WTC11 (cell line): ENCODE measurements around the gene HBB. TPM values are rescaled to one million over a fixed set of nuclear protein-coding genes. Genes with fewer than 3 reads are reported as not detected.

Experiments used
- ATAC-seq: fragments of 200-7000 bp; cut with Tn5 transposase; 2 replicates; pipeline ENCODE4 v1.10.0; 2021; ENCODE audit warnings: mild to moderate bottlenecking, moderate library complexity
- CTCF ChIA-PET: fragments of 300-600 bp; sonication (Branson Sonifier 250); formaldehyde crosslinking; loops from one replicate; lab custom pipeline; 2021; ENCODE audit warnings: antibody characterized with exemption; lab: Charles Lee
- POLR2A ChIA-PET: fragments of 350-600 bp; sonication (Branson Sonifier 250); formaldehyde crosslinking; loops from one replicate; lab custom pipeline; 2021; ENCODE audit warnings: antibody characterized with exemption; lab: Charles Lee
- DNase-seq: peaks from one replicate; pipeline ENCODE4 v3.0.0; 2021; ENCODE audit warnings: low spot score
- H3K27ac Mint-ChIP-seq: 2 replicates; pipeline ENCODE4 v1.8.0; 2021; ENCODE audit warnings: mixed read lengths
- H3K27me3 Mint-ChIP-seq: 2 replicates; pipeline ENCODE4 v1.8.0; 2021; ENCODE audit warnings: low read depth, mild to moderate bottlenecking, moderate library complexity, mixed read lengths
- H3K36me3 Mint-ChIP-seq: 2 replicates; pipeline ENCODE4 v1.8.0; 2021; ENCODE audit warnings: mixed read lengths
- H3K4me1 Mint-ChIP-seq: 2 replicates; pipeline ENCODE4 v1.8.0; 2022; ENCODE audit warnings: mixed read lengths
- H3K4me3 Mint-ChIP-seq: 2 replicates; pipeline ENCODE4 v1.8.0; 2021; ENCODE audit warnings: mild to moderate bottlenecking, moderate library complexity, mixed read lengths
- H3K9me3 Mint-ChIP-seq: 2 replicates; pipeline ENCODE4 v1.8.0; 2021; ENCODE audit warnings: mixed read lengths
- FOXK1 ChIP-seq: sonication (generic); formaldehyde crosslinking; IDR thresholded peaks from 2 replicates; pipeline ENCODE4 v1.8.0; 2022; ENCODE audit warnings: mild to moderate bottlenecking, moderate library complexity, missing genetic modification reagents
- GABPB1 ChIP-seq: sonication (generic); formaldehyde crosslinking; IDR thresholded peaks from 2 replicates; pipeline ENCODE4 v1.8.1; 2023; ENCODE audit warnings: mild to moderate bottlenecking, missing genetic modification reagents
- IRF2 ChIP-seq: sonication (generic); formaldehyde crosslinking; IDR thresholded peaks from 2 replicates; pipeline ENCODE4 v1.8.0; 2022; ENCODE audit warnings: low read depth, missing genetic modification reagents, borderline replicate concordance
- NR2C2 ChIP-seq: sonication (generic); formaldehyde crosslinking; IDR thresholded peaks from 2 replicates; pipeline ENCODE4 v1.8.0; 2022; ENCODE audit warnings: mild to moderate bottlenecking, missing genetic modification reagents
- TEAD1 ChIP-seq: sonication (generic); formaldehyde crosslinking; IDR thresholded peaks from 2 replicates; pipeline ENCODE4 v1.8.0; 2022; ENCODE audit warnings: mild to moderate bottlenecking, missing genetic modification reagents
- ZNF232 ChIP-seq: sonication (generic); formaldehyde crosslinking; IDR thresholded peaks from 2 replicates; pipeline ENCODE4 v1.8.0; 2022; ENCODE audit warnings: mild to moderate bottlenecking, missing genetic modification reagents
- ZNF671 ChIP-seq: fragments of 250-450 bp; sonication (Bioruptor Pico); IDR thresholded peaks from 2 replicates; pipeline ENCODE4 v1.8.0; 2021; ENCODE audit warnings: mild to moderate bottlenecking
- total RNA-seq: library from RNA; stranded (reverse); gene quantifications from 3 replicates; pipeline ENCODE4 v1.2.3, GENCODE V29; 2021
- TF ChIP-seq, protein P1 (sequence below): sonication (generic); formaldehyde crosslinking; IDR thresholded peaks from 2 replicates; pipeline ENCODE4 v1.8.0; 2022; ENCODE audit warnings: missing genetic modification reagents
- TF ChIP-seq, protein P2 (sequence below): sonication (generic); formaldehyde crosslinking; IDR thresholded peaks from 2 replicates; pipeline ENCODE4 v1.8.0; 2022; ENCODE audit warnings: mild to moderate bottlenecking, missing genetic modification reagents
- TF ChIP-seq, protein P3 (sequence below): sonication (generic); formaldehyde crosslinking; IDR thresholded peaks from 2 replicates; pipeline ENCODE4 v1.8.1; 2023; ENCODE audit warnings: mild to moderate bottlenecking, moderate library complexity, missing genetic modification reagents
- TF ChIP-seq, protein P4 (sequence below): fragments of 250-450 bp; sonication (Bioruptor Pico); IDR thresholded peaks from 2 replicates; pipeline ENCODE4 v1.9.0; 2021; ENCODE audit warnings: mild to moderate bottlenecking
- TF ChIP-seq, protein P5 (sequence below): fragments of 200-600 bp; IDR thresholded peaks from 2 replicates; pipeline ENCODE4 v1.8.0; 2022; ENCODE audit warnings: antibody characterized with exemption
- TF ChIP-seq, protein P6 (sequence below): sonication (generic); formaldehyde crosslinking; conservative IDR thresholded peaks from 2 replicates; pipeline ENCODE4 v1.8.1; 2023; ENCODE audit warnings: mild to moderate bottlenecking, low read depth, missing genetic modification reagents, moderate library complexity
- TF ChIP-seq, protein P7 (sequence below): sonication (generic); formaldehyde crosslinking; IDR thresholded peaks from 2 replicates; pipeline ENCODE4 v1.8.1; 2023; ENCODE audit warnings: mild to moderate bottlenecking, missing genetic modification reagents, borderline replicate concordance
- TF ChIP-seq, protein P8 (sequence below): fragments of 250-450 bp; sonication (Bioruptor Pico); IDR thresholded peaks from 2 replicates; pipeline ENCODE4 v1.9.0; 2021; ENCODE audit warnings: moderate library complexity, mild to moderate bottlenecking, inconsistent platforms, borderline replicate concordance

The HBB gene
- total RNA-seq, 1 experiment from 2014 or later, result not detected

DNA sequence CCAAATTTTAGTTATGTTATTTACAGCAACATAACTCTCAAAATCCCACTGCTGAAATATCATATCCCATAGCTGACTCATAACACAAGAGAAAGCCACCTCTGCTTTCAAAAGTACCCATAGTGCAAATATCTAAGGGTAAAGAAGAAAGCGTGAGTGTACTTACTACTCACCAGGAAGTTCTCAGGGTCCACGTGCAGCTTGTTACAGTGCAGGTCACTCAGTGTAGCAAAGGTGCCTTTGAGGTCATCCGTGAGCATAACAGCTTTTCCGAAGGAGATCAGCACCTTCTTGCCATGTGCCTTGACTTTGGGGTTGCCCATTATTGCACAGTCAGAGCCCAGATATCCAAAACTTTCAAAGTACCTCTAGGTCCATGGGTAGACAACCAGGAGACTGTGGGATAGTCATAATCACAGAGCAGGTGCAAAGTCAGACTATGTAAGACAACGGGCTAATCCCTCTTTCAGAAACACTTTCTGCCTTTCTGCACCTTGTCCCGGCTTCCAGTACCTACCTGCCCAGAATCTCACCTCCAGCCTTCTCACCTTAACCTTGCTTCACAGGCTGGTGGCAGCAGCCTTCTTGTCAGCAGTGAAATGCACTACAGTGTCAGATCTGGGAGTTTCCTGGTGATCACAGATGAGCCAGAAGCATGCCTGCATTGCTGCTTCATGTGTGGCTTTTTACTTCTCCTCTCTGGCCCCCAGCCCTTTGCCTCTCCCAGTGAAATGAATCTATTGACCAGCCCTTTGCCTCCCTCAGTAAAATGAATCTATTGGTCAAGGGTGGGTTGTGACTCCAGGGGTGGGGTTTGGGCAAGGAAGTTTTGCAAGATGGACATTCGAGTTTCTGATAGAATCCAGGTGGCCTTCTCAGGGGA, 16.3 kb upstream of the HBB start (continued):
- TF ChIP-seq, protein P1, sequence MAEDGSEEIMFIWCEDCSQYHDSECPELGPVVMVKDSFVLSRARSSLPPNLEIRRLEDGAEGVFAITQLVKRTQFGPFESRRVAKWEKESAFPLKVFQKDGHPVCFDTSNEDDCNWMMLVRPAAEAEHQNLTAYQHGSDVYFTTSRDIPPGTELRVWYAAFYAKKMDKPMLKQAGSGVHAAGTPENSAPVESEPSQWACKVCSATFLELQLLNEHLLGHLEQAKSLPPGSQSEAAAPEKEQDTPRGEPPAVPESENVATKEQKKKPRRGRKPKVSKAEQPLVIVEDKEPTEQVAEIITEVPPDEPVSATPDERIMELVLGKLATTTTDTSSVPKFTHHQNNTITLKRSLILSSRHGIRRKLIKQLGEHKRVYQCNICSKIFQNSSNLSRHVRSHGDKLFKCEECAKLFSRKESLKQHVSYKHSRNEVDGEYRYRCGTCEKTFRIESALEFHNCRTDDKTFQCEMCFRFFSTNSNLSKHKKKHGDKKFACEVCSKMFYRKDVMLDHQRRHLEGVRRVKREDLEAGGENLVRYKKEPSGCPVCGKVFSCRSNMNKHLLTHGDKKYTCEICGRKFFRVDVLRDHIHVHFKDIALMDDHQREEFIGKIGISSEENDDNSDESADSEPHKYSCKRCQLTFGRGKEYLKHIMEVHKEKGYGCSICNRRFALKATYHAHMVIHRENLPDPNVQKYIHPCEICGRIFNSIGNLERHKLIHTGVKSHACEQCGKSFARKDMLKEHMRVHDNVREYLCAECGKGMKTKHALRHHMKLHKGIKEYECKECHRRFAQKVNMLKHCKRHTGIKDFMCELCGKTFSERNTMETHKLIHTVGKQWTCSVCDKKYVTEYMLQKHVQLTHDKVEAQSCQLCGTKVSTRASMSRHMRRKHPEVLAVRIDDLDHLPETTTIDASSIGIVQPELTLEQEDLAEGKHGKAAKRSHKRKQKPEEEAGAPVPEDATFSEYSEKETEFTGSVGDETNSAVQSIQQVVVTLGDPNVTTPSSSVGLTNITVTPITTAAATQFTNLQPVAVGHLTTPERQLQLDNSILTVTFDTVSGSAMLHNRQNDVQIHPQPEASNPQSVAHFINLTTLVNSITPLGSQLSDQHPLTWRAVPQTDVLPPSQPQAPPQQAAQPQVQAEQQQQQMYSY (CRISPR knock-in tag), result no peak
- TF ChIP-seq IRF2 (CRISPR knock-in tag) (no peak), GABPB1 (CRISPR knock-in tag) (no peak), ZNF232 (CRISPR knock-in tag) (no peak), ZNF671 (CRISPR knock-in tag) (no peak), NR2C2 (CRISPR knock-in tag) (no peak), FOXK1 (CRISPR knock-in tag) (no peak), TEAD1 (CRISPR knock-in tag) (no peak)
- TF ChIP-seq, protein P2, sequence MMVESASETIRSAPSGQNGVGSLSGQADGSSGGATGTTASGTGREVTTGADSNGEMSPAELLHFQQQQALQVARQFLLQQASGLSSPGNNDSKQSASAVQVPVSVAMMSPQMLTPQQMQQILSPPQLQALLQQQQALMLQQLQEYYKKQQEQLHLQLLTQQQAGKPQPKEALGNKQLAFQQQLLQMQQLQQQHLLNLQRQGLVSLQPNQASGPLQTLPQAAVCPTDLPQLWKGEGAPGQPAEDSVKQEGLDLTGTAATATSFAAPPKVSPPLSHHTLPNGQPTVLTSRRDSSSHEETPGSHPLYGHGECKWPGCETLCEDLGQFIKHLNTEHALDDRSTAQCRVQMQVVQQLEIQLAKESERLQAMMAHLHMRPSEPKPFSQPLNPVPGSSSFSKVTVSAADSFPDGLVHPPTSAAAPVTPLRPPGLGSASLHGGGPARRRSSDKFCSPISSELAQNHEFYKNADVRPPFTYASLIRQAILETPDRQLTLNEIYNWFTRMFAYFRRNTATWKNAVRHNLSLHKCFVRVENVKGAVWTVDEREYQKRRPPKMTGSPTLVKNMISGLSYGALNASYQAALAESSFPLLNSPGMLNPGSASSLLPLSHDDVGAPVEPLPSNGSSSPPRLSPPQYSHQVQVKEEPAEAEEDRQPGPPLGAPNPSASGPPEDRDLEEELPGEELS, result no peak
- TF ChIP-seq, protein P3, sequence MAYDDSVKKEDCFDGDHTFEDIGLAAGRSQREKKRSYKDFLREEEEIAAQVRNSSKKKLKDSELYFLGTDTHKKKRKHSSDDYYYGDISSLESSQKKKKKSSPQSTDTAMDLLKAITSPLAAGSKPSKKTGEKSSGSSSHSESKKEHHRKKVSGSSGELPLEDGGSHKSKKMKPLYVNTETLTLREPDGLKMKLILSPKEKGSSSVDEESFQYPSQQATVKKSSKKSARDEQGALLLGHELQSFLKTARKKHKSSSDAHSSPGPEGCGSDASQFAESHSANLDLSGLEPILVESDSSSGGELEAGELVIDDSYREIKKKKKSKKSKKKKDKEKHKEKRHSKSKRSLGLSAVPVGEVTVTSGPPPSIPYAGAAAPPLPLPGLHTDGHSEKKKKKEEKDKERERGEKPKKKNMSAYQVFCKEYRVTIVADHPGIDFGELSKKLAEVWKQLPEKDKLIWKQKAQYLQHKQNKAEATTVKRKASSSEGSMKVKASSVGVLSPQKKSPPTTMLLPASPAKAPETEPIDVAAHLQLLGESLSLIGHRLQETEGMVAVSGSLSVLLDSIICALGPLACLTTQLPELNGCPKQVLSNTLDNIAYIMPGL (CRISPR knock-in tag), result no peak
- TF ChIP-seq, protein P4, sequence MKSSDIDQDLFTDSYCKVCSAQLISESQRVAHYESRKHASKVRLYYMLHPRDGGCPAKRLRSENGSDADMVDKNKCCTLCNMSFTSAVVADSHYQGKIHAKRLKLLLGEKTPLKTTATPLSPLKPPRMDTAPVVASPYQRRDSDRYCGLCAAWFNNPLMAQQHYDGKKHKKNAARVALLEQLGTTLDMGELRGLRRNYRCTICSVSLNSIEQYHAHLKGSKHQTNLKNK, result no peak
- TF ChIP-seq, protein P5, sequence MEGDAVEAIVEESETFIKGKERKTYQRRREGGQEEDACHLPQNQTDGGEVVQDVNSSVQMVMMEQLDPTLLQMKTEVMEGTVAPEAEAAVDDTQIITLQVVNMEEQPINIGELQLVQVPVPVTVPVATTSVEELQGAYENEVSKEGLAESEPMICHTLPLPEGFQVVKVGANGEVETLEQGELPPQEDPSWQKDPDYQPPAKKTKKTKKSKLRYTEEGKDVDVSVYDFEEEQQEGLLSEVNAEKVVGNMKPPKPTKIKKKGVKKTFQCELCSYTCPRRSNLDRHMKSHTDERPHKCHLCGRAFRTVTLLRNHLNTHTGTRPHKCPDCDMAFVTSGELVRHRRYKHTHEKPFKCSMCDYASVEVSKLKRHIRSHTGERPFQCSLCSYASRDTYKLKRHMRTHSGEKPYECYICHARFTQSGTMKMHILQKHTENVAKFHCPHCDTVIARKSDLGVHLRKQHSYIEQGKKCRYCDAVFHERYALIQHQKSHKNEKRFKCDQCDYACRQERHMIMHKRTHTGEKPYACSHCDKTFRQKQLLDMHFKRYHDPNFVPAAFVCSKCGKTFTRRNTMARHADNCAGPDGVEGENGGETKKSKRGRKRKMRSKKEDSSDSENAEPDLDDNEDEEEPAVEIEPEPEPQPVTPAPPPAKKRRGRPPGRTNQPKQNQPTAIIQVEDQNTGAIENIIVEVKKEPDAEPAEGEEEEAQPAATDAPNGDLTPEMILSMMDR, result no peak
- TF ChIP-seq, all 79 proteins: peak for 0

DNA sequence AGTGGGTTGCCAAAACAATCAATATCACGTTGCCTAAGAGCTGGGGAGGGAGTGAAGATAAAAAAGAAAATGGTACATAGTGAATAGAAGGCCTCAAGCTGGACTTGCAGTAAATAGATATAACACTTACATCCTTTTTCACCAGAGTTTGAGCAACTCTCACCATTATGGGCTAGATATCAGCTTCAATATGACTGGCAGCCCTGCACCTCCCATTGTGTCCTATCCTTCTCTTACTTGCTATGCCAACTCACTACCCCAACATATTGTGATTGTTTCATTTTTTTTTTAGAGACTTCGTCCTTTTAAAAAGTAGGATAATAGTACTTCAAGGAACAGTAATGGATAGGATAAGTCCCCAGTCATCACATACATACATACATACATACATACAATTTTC, 15.3 kb upstream of the HBB start:
- Mint-ChIP-seq H3K4me1 (no peaks in the 10 kb centered on the region), H3K36me3 (no peaks in the 10 kb centered on the region), H3K27ac (no peak overlapping the region), H3K4me3 (no peak overlapping the region), H3K9me3 (no peaks in the 10 kb centered on the region), H3K27me3 (no peaks in the 10 kb centered on the region; the same call in 1 of the 2 replicates)
- DNase-seq (no peak), ATAC-seq (no peak)
- POLR2A ChIA-PET, result no interaction called here
- CTCF ChIA-PET, result no interaction called here
- TF ChIP-seq, protein P6, sequence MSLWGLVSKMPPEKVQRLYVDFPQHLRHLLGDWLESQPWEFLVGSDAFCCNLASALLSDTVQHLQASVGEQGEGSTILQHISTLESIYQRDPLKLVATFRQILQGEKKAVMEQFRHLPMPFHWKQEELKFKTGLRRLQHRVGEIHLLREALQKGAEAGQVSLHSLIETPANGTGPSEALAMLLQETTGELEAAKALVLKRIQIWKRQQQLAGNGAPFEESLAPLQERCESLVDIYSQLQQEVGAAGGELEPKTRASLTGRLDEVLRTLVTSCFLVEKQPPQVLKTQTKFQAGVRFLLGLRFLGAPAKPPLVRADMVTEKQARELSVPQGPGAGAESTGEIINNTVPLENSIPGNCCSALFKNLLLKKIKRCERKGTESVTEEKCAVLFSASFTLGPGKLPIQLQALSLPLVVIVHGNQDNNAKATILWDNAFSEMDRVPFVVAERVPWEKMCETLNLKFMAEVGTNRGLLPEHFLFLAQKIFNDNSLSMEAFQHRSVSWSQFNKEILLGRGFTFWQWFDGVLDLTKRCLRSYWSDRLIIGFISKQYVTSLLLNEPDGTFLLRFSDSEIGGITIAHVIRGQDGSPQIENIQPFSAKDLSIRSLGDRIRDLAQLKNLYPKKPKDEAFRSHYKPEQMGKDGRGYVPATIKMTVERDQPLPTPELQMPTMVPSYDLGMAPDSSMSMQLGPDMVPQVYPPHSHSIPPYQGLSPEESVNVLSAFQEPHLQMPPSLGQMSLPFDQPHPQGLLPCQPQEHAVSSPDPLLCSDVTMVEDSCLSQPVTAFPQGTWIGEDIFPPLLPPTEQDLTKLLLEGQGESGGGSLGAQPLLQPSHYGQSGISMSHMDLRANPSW (CRISPR knock-in tag), result no peak
- TF ChIP-seq, protein P7, sequence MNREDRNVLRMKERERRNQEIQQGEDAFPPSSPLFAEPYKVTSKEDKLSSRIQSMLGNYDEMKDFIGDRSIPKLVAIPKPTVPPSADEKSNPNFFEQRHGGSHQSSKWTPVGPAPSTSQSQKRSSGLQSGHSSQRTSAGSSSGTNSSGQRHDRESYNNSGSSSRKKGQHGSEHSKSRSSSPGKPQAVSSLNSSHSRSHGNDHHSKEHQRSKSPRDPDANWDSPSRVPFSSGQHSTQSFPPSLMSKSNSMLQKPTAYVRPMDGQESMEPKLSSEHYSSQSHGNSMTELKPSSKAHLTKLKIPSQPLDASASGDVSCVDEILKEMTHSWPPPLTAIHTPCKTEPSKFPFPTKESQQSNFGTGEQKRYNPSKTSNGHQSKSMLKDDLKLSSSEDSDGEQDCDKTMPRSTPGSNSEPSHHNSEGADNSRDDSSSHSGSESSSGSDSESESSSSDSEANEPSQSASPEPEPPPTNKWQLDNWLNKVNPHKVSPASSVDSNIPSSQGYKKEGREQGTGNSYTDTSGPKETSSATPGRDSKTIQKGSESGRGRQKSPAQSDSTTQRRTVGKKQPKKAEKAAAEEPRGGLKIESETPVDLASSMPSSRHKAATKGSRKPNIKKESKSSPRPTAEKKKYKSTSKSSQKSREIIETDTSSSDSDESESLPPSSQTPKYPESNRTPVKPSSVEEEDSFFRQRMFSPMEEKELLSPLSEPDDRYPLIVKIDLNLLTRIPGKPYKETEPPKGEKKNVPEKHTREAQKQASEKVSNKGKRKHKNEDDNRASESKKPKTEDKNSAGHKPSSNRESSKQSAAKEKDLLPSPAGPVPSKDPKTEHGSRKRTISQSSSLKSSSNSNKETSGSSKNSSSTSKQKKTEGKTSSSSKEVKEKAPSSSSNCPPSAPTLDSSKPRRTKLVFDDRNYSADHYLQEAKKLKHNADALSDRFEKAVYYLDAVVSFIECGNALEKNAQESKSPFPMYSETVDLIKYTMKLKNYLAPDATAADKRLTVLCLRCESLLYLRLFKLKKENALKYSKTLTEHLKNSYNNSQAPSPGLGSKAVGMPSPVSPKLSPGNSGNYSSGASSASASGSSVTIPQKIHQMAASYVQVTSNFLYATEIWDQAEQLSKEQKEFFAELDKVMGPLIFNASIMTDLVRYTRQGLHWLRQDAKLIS, result no peak
- TF ChIP-seq, protein P8, sequence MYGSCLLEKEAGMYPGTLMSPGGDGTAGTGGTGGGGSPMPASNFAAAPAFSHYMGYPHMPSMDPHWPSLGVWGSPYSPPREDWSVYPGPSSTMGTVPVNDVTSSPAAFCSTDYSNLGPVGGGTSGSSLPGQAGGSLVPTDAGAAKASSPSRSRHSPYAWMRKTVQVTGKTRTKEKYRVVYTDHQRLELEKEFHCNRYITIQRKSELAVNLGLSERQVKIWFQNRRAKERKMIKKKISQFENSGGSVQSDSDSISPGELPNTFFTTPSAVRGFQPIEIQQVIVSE (CRISPR knock-in tag), result no peak
